Memory B cell (primary cell): ENCODE data around the gene SLIT3.

Source experiments
- ATAC-seq: fragments of 150-1000 bp; cut with Tn5 transposase; 2 replicates; pipeline ENCODE4 v1.10.0; 2021; ENCODE audit warnings: low read depth, mild to moderate bottlenecking, moderate library complexity
- DNase-seq, 2 donors: peaks; one replicate each; pipeline ENCODE4 v3.0.0; 2022; ENCODE audit warnings: low spot score in 2 of 2
- H3K27ac Mint-ChIP-seq: one replicate; pipeline ENCODE4 v1.8.0; 2022; ENCODE audit warnings: mild to moderate bottlenecking, moderate library complexity, mixed read lengths
- H3K27me3 Mint-ChIP-seq: one replicate; pipeline ENCODE4 v1.8.0; 2022; ENCODE audit warnings: mixed read lengths
- H3K36me3 Mint-ChIP-seq: one replicate; pipeline ENCODE4 v1.8.0; 2022; ENCODE audit warnings: mild to moderate bottlenecking, mixed read lengths
- H3K4me1 Mint-ChIP-seq: one replicate; pipeline ENCODE4 v1.8.0; 2022; ENCODE audit warnings: mixed read lengths
- H3K4me3 Mint-ChIP-seq: one replicate; pipeline ENCODE4 v1.8.0; 2022; ENCODE audit warnings: mild to moderate bottlenecking, moderate library complexity, mixed read lengths
- H3K9me3 Mint-ChIP-seq: one replicate; pipeline ENCODE4 v1.8.0; 2022; ENCODE audit warnings: mixed read lengths

The SLIT3 gene

DNA sequence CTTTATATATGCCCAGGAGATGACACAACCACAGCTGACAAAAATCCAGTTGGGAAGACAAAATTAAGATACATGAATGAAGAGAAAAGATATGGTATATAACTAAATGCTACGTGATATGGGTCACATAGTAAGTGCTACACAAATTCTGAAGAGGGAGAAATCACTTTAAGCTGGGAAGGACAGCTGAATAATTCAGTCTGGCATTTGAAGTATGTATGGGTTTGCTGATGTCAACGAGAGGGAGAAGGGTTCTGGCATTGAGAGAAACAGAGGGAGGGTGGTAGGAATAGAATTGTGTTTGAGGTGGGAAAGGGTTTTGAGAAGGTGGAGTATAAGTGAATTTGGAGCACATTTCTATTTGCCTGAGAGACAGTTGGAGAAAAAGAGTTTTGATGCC is 6.7 kb upstream of the SLIT3 start:
- Mint-ChIP-seq H3K9me3 (peaks cover 2% of the 10 kb centered on the region), H3K4me3 (no peak overlapping the region), H3K36me3 (peaks cover 1% of the 10 kb centered on the region), H3K27me3 (peaks cover 28% of the 10 kb centered on the region), H3K4me1 (no peaks in the 10 kb centered on the region), H3K27ac (no peak overlapping the region)
- no peak for DNase-seq
- ATAC-seq, result no peak

DNA sequence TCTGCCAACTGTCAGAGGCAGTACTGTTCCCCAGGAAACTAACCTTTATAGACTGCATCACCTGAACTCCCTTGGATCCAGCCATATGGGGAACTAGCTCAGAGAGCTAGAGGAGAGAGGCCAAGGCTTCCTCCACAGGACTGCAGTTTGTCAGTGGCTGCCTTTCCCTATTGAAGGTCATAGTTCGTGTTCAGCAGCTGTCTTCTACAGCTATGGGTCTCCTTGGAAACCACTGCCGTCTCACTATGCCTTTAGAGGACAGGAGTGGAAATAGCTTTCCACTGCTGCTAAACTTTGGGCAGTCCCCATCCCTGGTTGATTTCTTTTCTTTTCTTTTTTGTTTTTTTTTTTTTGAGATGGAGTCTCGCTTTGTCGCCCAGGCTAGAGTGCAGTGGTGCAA is 4.4 kb upstream of the SLIT3 start:
- ATAC-seq (no peak), DNase-seq (no peak)
- Mint-ChIP-seq H3K9me3 (no peaks in the 10 kb centered on the region), H3K4me3 (no peak overlapping the region), H3K27me3 (peaks cover 26% of the 10 kb centered on the region), H3K27ac (no peak overlapping the region), H3K4me1 (peaks cover 2% of the 10 kb centered on the region), H3K36me3 (peaks cover 1% of the 10 kb centered on the region)

- no peak for ATAC-seq
- H3K27me3 Mint-ChIP-seq, result peaks cover 27% of the 10 kb centered on the region
Observed at GRCh38 chr5:169304175-169304574, 3.2 kb upstream of the SLIT3 start.

GRCh38 chr5:169303119-169303515 is 2.2 kb upstream of the SLIT3 start:
- H3K4me3 Mint-ChIP-seq, result no peak overlapping the region
- H3K27ac Mint-ChIP-seq, result no peak overlapping the region
- H3K27me3 Mint-ChIP-seq, result peaks cover 30% of the 10 kb centered on the region
- no peak for DNase-seq
- H3K9me3 Mint-ChIP-seq, result no peaks in the 10 kb centered on the region
- no peak for ATAC-seq
- H3K4me1 Mint-ChIP-seq, result peaks cover 5% of the 10 kb centered on the region
- peaks cover 1% of the 10 kb centered on the region for H3K36me3 Mint-ChIP-seq

More at GRCh38 chr5:169304175-169304574, 3.2 kb upstream of the SLIT3 start:
- no peaks in the 10 kb centered on the region for H3K9me3 Mint-ChIP-seq
- peaks cover 5% of the 10 kb centered on the region for H3K4me1 Mint-ChIP-seq
- H3K4me3 Mint-ChIP-seq, result no peak overlapping the region
- peaks cover 1% of the 10 kb centered on the region for H3K36me3 Mint-ChIP-seq
- no peak overlapping the region for H3K27ac Mint-ChIP-seq
- no peak for DNase-seq

DNA sequence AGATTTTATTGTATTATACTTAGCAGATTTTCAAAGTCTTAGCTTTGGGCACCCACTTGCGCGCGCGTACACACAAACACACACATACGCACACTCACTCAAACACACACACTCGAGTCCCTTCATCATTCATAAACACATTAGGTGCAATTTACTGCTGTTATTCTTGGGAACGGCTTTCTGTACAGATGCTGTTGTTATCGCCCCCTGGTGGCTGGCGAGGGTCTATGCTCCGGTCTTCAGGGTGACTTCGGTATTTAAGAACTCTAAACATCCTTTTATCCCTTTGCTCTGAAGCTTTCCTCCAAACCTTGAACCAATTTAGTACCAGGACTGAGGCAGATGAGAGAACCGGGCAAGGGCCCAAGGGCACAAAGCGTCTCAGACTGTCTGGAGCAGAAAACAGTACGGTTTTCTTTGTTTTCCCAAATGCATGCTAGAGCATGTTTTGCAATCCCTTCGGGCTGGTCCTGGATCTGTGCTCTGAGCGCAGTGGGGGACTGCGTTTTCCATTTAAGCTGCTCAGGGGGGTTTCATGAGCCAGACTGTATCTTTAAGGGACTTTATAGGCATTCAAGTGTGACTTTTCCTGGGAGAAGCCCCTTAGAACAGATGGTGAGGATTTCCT is 1.7 kb upstream of the SLIT3 start:
- Mint-ChIP-seq H3K36me3 (peaks cover 1% of the 10 kb centered on the region), H3K27ac (no peak overlapping the region), H3K4me1 (peaks cover 5% of the 10 kb centered on the region), H3K9me3 (no peaks in the 10 kb centered on the region), H3K27me3 (peaks cover 27% of the 10 kb centered on the region), H3K4me3 (no peak overlapping the region)
- DNase-seq (peak; percentile 17 to 23), ATAC-seq (no peak)

- H3K9me3 Mint-ChIP-seq, result no peaks in the 10 kb centered on the region
- peaks cover 25% of the 10 kb centered on the region for H3K27me3 Mint-ChIP-seq
Observed at GRCh38 chr5:169301986-169302385, 1.0 kb upstream of the SLIT3 start.

GRCh38 chr5:169301386-169301934 is 521 bp upstream of the SLIT3 start:
- H3K4me3 Mint-ChIP-seq, result no peak overlapping the region
- H3K36me3 Mint-ChIP-seq, result peaks cover 1% of the 10 kb centered on the region
- DNase-seq (no peak), ATAC-seq (no peak)
- H3K27ac Mint-ChIP-seq, result no peak overlapping the region
- H3K9me3 Mint-ChIP-seq, result no peaks in the 10 kb centered on the region
- H3K4me1 Mint-ChIP-seq, result peaks cover 5% of the 10 kb centered on the region
- peaks cover 22% of the 10 kb centered on the region for H3K27me3 Mint-ChIP-seq

More at GRCh38 chr5:169301986-169302385, 1.0 kb upstream of the SLIT3 start:
- DNase-seq (no peak), ATAC-seq (no peak)
- Mint-ChIP-seq H3K4me1 (peaks cover 5% of the 10 kb centered on the region), H3K36me3 (peaks cover 1% of the 10 kb centered on the region), H3K27ac (no peak overlapping the region), H3K4me3 (no peak overlapping the region)

GRCh38 chr5:169299663-169300467 is 1.1 kb downstream of the SLIT3 start:
- Mint-ChIP-seq H3K9me3 (no peaks in the 10 kb centered on the region), H3K27me3 (peaks cover 20% of the 10 kb centered on the region), H3K4me1 (peaks cover 5% of the 10 kb centered on the region), H3K36me3 (no peaks in the 10 kb centered on the region), H3K4me3 (no peak overlapping the region), H3K27ac (no peak overlapping the region)
- ATAC-seq, result no peak
- DNase-seq, result no peak

DNA sequence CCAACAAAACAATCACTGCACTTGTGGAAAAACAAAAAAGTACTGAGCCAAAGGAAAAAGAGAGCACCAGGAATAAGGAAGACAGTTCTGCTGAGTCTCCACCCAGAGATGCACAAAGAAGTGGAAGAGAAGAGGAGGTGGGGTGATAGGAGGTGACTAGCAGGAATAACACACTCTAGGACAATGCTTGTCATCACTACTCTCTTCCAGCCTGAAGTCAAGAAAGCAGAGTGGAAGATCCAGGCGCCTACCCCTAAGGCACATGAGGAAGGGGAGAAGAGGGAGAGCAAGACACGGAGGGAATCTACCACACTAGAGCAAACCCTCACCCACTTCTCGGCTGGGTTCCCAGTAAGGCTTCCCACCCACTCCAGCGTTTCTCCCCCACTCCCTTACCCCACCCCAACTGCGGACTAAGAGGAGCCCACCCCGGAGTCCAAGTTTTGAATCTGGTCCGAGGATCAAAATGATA is 1.7 kb downstream of the SLIT3 start:
- Mint-ChIP-seq H3K9me3 (no peaks in the 10 kb centered on the region), H3K36me3 (no peaks in the 10 kb centered on the region), H3K27ac (no peak overlapping the region), H3K4me3 (no peak overlapping the region), H3K27me3 (peaks cover 15% of the 10 kb centered on the region), H3K4me1 (peaks cover 5% of the 10 kb centered on the region)
- no peak for ATAC-seq
- DNase-seq, result no peak

DNA sequence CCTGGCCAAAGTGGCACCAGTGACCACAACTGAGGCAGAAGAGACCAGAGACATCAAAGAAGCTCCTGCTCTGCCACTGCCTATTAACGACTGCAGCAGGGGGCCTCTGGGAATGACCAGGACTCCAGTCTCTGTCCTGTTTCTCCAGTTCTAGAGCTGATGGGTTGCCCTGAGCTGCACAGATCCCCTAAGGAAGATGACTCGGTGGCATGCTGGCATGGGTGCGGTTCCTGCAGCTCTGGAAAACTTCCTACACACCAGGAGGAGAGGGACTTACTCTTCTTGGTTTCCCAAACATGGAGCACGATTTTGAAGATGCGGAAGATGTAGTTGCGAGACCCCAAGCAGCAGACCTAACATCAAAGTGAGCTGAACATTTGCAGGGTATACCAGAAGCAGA is 2.7 kb downstream of the SLIT3 start:
- Mint-ChIP-seq H3K4me3 (no peak overlapping the region), H3K27ac (no peak overlapping the region), H3K9me3 (no peaks in the 10 kb centered on the region), H3K4me1 (peaks cover 5% of the 10 kb centered on the region), H3K36me3 (no peaks in the 10 kb centered on the region), H3K27me3 (peaks cover 14% of the 10 kb centered on the region)
- DNase-seq, result no peak
- ATAC-seq, result no peak

- ATAC-seq (no peak), DNase-seq (no peak)
- Mint-ChIP-seq H3K36me3 (no peaks in the 10 kb centered on the region), H3K4me1 (peaks cover 2% of the 10 kb centered on the region), H3K9me3 (no peaks in the 10 kb centered on the region), H3K27me3 (peaks cover 9% of the 10 kb centered on the region), H3K27ac (no peak overlapping the region), H3K4me3 (no peak overlapping the region)
Observed at GRCh38 chr5:169296419-169297143, 4.4 kb downstream of the SLIT3 start.

DNA sequence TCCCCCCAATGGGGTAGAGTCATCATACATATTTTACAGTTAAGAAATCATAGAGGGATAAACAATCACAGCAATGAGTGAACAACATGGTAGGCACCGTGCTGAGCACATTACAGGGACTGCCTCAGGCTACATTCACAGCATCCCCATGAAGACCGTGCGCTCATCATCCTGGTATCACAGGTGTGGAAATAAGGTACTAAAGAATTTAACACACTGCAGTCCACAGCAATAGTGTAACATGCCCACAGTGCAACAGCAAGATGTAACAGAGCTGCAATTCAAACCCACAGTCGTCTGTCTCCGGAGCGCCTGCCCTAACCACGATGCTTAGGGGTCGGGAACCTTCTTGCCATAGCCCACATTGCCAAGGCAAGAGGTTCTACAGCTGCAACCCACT is 5.6 kb downstream of the SLIT3 start:
- DNase-seq (no peak), ATAC-seq (no peak)
- Mint-ChIP-seq H3K36me3 (no peaks in the 10 kb centered on the region), H3K4me1 (peaks cover 2% of the 10 kb centered on the region), H3K27ac (no peak overlapping the region), H3K4me3 (no peak overlapping the region), H3K27me3 (peaks cover 15% of the 10 kb centered on the region), H3K9me3 (peaks cover 3% of the 10 kb centered on the region)

GRCh38 chr5:169294621-169295020 is 6.3 kb downstream of the SLIT3 start:
- no peak for ATAC-seq
- no peaks in the 10 kb centered on the region for H3K36me3 Mint-ChIP-seq
- H3K9me3 Mint-ChIP-seq, result peaks cover 3% of the 10 kb centered on the region
- no peak overlapping the region for H3K4me3 Mint-ChIP-seq
- H3K27me3 Mint-ChIP-seq, result peaks cover 13% of the 10 kb centered on the region
- DNase-seq, result no peak
- H3K27ac Mint-ChIP-seq, result no peak overlapping the region
- H3K4me1 Mint-ChIP-seq, result no peaks in the 10 kb centered on the region

- Mint-ChIP-seq H3K36me3 (no peaks in the 10 kb centered on the region), H3K9me3 (peaks cover 3% of the 10 kb centered on the region), H3K4me3 (no peak overlapping the region), H3K27me3 (peaks cover 14% of the 10 kb centered on the region), H3K27ac (no peak overlapping the region), H3K4me1 (no peaks in the 10 kb centered on the region)
- ATAC-seq (no peak), DNase-seq (no peak)
Observed at GRCh38 chr5:169291877-169292276, 9.1 kb downstream of the SLIT3 start.
